SIG-M5 (cell line): ENCODE measurements around the gene UBLCP1.

Experiments used
- DNase-seq: peaks from one replicate; lab custom pipeline; 2025; lab: John Stamatoyannopoulos, UW

The UBLCP1 gene

DNA sequence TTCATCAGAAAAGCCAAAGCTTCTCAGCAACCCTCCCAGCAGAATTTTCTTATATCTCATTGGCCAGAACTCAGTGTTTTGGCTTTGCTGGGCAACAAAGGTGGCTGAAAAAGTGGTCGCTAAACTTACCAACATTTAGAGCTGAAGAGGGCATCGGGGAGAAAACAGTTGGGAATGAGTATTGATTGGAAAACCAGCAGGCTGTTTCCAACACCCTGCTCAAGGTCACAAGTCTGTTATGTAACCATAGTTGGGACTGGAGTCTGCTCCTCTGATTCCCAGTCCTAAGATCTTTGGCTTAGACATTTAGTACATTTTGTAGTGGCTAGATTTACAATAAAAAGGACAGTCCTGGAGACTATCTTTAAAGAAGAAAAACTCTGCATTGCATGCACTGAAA lies 50.1 kb downstream of the UBLCP1 start:
- no peak for DNase-seq

DNA sequence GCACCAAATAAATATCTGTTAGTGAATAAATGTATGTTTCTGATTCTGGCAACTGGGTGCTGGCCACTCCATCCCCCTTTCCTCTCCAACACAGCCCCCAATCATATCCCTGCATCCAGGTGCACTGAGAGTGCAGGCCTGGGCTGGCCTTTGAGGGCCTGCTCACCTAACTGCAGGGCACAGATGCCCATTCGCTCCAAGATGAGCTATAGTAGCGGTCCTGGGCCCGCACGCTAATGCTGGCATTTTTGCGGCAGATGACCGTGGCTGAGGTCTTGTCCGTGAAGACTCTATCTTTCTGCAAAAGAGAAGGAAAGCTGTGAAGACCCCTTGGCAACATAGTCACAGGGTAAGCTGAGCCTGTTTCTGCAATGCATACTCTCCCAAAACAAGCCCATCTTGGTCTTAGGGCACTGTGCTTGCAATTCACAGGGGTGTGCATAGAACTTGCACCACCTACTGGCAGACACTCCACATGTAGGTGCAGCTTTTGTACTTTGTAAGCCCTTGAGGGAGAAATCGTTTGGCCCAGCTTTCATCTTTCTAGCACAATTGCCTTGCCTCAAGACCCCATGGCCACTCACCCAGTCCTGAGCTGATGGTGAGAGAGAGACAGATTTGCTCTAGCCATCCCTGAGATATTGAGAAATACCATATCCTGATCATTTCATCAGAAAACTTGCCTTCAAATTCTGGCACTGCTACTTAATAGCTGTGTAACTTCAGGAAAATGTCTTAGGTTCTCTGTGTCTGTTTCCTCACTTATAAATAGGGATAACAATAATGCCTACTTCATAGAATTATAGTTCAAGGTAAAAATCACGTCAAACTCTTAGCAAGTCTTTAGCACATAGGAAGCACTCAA lies 53.7 kb downstream of the UBLCP1 start:
- DNase-seq: no peak

DNA sequence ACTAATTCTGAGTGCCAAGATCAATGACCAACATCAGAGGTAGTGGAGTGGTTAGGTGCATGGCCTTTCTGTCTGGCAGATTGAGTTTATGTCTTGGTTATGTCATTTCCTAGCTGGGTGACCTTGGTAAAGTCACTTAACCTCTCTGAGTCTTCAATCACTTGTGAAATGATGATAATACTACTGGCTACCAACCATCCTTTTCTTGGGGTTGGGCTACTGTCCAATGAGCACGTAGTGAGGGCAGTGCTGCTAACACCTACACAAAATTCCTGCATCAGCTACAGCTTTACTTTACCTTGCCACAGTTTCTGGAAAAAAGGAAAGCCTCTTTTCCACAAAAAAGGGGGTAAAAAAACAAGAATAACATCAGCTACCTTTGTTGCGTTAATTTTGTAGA lies 54.8 kb downstream of the UBLCP1 start:
- no peak for DNase-seq

GRCh38 chr5:159318448-159318847 lies 55.4 kb downstream of the UBLCP1 start:
- DNase-seq: no peak

GRCh38 chr5:159319363-159319762 lies 56.3 kb downstream of the UBLCP1 start:
- DNase-seq: no peak

- DNase-seq: no peak
Observed at GRCh38 chr5:159319832-159320231, 56.7 kb downstream of the UBLCP1 start.

DNA sequence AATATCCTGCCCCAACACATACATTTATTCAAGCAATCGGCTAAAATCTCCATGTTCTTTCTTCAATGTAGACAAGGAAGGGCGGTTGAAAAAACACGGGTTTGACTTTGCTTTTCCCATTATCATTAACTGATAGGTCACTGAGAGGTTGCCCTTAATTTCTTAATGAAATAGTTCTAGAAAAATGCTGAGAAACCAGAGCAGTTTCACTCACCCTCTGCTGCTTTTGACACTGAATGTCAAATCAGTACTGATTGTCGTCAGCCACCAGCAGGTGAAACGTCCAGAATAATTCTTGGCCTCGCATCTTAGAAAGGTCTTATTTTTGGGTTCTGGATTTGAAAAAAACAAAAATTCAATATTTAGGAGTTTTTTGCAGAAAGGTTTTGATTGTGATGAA lies 59.1 kb downstream of the UBLCP1 start:
- DNase-seq: no peak

DNA sequence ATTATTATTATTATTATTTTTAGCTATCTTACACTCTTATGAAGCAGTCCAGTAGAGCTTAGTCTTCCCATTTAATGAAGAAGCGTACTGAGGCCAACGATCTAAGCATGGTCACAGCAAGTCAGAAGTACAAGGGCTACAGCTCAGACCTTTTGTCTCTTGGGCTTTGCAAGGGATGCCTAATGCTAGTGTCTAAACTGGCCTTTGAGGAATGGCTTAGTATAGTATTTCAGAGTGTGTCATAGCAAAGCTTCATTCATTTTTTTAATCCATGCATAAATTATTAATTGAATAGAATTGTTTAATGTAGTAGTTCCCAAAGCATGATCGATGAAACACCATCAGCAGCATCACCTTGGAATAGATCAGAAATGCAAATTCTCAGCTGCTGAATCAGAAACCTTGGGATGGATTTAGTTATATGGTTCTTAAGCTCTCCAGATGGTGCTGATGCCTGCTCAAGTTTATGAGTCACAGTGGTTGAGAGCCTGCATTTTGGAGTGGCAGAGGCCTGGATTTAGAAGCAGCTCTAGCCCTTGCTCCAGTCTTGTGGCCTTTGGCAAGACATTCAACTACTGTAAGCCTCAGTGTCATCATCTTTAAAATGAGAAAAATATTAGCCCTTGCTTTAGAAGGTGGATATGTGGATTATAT lies 61.1 kb downstream of the UBLCP1 start:
- DNase-seq: no peak

DNA sequence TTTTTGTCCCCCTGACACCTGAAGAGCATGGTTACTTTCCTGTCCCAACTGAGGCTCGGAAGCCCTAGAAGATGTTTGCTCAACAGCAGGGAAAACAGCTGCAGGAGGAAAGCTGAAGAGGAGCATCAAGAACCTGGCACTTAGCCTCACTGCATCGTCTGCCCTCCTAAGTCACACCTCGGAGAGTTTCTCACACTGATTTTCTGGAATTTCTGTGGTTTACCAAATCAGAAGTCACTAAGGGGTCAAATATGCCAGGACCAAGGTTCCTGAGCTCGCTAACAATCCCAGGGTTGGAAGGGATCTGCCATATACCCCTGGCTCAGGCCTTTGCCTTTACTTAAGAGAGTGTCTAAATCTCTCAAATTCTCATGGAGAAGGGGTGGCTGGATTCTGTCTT lies 61.9 kb downstream of the UBLCP1 start:
- DNase-seq: no peak

DNA sequence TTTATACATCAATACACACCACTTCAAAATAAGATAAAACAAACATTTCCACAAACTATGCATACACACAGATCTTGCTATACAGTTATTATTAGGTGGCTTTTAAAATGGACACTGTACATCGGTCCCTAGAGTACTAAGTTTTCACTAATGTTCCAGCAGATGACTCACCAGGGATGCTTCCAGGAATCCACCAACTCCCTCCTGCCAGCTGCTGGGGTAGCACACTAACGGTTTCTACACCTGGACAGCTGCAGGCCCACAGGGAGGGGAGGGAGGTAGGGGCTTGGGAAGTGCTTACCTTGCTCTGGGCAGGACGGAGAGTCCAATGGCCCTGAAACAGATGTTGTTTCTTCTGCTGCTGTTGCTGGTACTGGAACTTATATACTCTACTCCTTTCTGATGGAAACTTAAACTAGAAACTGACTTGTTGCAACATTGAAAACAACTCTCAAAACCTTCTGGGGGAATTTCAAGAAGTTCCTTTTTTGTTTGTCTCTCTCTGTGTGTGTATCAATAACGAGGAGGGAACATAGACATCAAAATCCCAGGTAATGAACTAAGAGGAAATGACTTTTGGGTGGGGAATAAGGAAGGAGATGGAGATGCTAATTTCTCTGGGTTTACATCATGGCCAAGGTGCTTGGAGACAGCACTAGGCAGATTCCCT lies 67.2 kb downstream of the UBLCP1 start, which contains the start of gene IL12B:
TSS of gene IL12B (minus strand) at position 357 of the 670 bp plus-strand sequence. CDS start 3,705 bp downstream, outside the sequence.
- no peak for DNase-seq

DNA sequence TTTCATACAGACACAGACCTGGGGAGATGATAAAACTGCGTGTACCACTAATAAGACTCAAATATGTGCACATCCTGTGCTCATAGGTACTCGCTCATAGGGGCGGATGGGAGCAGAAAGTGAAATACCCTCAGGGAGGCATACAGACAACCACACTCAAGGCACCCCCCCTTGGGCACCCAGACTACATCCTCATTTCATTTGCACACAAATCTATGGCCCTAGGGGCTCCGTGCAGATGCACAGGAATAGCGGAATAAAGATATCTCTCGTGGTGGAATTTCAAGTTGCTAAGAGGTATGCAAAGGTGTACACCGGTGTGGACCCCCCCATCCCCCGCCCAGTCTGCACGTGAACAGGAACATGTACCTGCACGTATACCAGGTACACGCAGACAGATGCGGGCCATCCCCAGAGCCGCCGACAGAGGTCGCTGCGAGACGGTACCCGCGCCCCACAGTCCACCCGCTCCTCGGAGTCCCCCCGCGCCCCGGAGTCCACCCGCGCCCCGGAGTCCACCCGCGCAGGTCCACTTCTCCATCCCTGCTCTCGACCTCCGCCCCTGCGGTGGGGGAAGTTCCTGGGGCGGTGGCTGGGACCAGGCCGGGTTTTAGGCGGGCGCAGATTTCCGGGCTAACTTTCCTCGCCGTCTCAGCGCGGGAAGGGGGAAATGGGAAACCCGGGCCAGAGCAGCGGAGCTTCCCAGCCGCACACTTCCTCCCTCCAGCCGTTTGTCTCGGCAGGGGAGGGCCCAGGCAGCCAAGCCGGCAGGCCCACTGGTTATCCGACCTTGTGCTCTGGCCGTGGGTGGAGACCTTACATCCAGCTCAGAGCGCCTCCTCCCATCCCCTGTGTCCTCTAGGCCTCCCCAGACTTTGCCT lies 68.2 kb downstream of the UBLCP1 start:
- DNase-seq: no peak

DNA sequence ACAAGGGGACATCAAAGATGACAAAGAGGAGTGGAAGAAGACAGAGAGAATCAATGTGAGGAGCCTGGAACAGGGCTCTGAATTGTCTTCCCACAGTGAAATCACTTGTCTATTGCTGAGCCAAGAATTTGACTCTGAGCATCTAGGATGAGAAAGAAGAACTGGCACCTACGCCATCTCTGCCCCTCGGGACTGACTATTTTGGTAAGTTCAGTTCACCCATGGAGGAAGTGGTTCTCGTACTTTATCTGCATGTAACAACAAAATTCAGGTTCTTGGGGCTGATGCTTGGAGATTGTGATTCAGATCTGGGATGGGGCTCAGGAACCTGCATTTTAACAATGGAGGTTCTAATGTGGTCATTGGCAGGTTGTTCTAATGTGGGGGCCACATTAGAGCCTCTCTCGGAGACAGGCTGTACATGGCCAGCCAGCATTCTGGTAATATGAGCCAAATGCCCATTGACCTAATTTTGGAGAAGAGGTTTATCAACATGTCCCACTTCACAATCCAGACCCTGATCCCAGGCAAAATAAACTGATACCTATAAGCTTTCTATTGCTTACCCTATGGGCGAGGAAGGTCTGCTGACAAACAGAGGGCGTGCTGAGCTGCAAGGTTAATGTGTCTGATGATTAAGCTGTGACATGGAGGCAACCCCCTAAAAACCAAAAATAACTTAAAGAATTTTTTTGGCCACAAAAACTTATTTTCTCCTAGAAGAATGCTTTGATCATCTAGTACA lies 69.9 kb downstream of the UBLCP1 start:
- DNase-seq: no peak

DNA sequence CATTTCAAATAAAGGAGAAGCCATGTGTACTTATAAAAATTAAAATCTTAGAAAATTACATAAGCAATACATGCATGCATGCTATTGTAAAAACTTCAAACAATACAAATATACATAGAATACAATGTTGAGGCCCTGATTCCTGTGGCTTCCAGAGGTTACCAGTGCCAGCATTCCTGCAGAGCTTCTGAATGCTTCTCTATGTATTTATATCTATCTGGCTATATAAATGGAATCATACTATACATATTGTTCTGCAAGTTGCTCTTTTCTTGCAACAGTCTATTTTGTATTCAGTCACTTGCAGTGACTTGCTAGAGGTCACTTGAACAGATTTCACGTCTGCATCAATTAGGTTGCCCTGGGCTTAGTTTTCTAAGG lies 70.4 kb downstream of the UBLCP1 start:
- no peak for DNase-seq
